Measurements from ENCODE around the gene TMOD4.

The TMOD4 gene

DNA sequence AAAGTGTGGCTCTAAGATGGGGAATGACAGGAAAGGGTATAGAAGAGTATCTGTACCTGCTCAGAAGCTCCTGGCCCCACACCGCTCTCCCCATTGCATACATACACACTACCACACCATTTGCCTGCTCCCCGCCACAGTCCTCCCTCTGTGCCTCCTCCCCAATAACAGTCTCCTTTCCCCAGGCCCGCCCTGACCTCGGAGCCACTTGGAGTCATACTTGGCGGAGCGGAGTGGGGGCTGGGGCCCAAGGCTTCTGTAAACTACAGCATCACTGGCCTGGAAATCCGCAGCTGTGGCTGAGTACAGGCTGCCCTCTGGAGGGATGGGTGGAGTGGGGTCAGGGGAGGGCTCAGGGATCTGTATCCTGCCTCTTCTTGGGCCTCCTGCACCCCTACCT lies 38.0 kb downstream of the TMOD4 start:
- DNase-seq, result no peak

GRCh38 chr1:151135433-151136385 lies 40.1 kb downstream of the TMOD4 start:
- no peak for DNase-seq

- no peak for DNase-seq
Measured at GRCh38 chr1:151134991-151135390, 40.8 kb downstream of the TMOD4 start.

DNA sequence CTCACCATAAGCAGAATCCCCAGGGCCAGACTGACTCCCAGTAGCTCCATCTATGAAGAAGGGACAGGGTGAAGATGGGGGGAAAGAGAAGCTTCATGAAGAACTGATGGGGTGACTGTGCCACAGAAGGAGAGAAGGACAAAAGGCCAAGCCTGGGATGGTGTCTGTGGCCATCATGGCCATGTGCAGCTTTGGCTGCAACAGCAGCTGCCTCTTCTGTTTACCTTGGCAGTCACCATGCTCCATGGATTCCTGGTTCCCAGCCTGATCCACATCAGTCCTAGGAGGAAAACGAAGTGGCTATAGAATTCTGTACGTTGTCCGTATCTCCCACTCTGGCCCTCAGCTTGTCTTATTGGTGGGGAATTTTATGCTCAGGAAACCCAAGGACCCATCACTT lies 41.4 kb downstream of the TMOD4 start:
- no peak for DNase-seq

DNA sequence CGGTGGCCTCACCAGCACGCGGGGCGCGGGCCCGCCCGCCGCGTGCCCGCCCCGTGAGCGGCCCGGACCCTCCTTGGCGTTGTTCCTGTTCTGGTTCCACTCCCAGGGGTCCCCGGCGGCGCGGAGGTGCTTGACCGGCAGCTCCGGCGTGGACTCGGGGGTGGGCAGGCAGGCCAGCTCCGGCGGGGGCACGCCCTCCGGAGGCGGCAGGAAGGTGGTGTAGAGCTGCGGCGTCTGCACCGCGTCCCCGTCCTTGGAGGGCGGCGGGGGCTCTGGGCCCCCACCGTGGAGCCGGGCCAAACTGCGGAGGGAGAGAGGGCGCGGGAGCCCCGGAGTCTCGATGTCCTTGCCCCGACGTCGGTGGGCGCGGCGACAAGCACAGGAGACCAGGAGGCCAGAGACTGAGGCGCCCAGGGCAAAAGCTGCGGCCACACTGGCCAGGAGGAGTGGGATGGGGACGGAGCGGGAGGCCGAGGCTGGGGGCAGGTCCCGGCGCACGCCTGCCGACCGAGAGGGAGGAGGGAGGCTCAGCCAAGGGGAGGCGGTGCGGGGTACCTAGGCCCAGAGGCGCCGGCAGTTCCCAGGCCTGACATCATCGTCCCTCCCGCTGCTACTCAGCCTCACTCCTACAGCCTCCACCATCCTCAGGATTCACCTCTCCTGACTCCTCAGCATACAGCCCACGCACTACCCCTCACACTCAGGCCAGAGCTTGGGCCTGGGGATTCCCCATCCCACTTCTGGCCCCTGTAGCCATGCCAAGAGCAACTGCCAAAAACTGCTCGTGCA lies 42.6 kb downstream of the TMOD4 start:
- no peak for DNase-seq

GRCh38 chr1:151132335-151133017 lies 43.3 kb downstream of the TMOD4 start:
- DNase-seq, result no peak

- DNase-seq, result no peak
Measured at GRCh38 chr1:151131701-151132334, 44.0 kb downstream of the TMOD4 start.

DNA sequence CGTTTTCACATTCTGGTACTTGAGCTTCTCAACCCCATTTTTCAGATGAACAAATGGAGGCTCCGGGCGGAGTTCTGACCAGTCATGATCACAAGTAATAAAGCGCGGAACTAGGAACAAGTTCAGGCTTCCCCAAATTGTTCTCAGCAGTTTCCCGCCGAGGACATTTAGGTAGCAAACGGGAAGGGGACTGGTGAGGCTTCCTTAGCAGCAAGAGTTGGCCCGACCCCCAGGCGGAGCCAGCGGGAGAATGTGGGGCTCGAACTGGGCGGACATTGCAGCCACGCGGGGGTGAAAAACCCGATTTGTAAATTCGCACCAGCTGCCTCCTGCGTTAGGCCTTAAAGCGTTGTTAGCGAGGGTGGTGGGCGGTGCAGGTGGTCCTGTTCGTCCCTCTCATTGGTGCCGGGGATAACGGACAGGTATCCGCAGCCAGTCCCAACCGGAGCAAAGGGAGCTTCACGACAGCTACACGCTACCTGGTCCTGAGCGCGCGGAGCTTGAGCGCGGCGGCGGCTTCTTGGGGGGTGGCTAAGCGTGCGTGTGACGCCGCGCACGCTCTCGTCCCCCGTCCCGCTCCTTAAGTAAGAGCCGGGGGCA lies 44.7 kb downstream of the TMOD4 start:
- peak; percentile 90 for DNase-seq

DNA sequence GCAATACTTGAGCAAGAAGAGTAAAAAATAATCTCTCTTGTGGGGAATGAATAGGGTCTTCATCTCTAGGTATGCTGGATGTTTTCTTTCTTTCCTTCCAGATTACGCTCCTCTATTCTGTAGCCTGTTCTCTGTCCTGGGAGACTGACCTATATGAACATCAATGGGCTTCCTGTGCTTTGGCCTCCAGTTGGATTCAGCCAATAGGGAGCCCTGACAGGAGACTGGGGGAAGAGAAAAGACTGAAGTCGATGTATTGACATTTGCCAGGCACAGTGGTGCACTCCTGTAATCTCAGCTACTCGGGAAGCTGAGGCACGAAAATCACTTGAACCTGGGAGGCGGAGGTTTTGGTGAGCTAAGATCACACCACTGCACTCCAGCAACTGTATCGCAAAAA lies 47.0 kb downstream of the TMOD4 start:
- DNase-seq, result no peak

- no peak for DNase-seq
Measured at GRCh38 chr1:151124763-151125403, 50.9 kb downstream of the TMOD4 start.
